Measurements from ENCODE around the gene AGRN.
"Not testable (repeated sequence)": the region's sequence is repeated elsewhere in the genome, so short reads cannot be mapped to it uniquely, and the experiment has no call there.

Gene AGRN

GRCh38 chr1:1020000-1020404 lies at the start of gene AGRN:
Gene AGRN, plus strand, starts transcription at chr1:1020120. Its CDS starts 53 bp downstream, at chr1:1020173.
- FAIRE-seq = no peak

- no peak for FAIRE-seq
Observed at GRCh38 chr1:970242-970972, 49.5 kb upstream of the AGRN start.

- no peak for FAIRE-seq
Observed at GRCh38 chr1:970973-971730, 48.8 kb upstream of the AGRN start.

- no peak for FAIRE-seq
Observed at GRCh38 chr1:971751-972506, 48.0 kb upstream of the AGRN start.

GRCh38 chr1:972726-973458 lies 47.0 kb upstream of the AGRN start:
- no peak for FAIRE-seq

- no peak for FAIRE-seq
Observed at GRCh38 chr1:973459-974292, 46.2 kb upstream of the AGRN start.

GRCh38 chr1:974293-974640 lies 45.7 kb upstream of the AGRN start:
- no peak for FAIRE-seq

GRCh38 chr1:974687-975328 lies 45.1 kb upstream of the AGRN start:
- FAIRE-seq = no peak

GRCh38 chr1:975365-975764 lies 44.6 kb upstream of the AGRN start:
- FAIRE-seq = no peak

GRCh38 chr1:975896-976683 lies 43.8 kb upstream of the AGRN start:
- no peak for FAIRE-seq

- FAIRE-seq = not testable (repeated sequence)
Observed at GRCh38 chr1:976791-977190, 43.1 kb upstream of the AGRN start.

GRCh38 chr1:978069-978834 lies 41.7 kb upstream of the AGRN start:
- no peak for FAIRE-seq

GRCh38 chr1:978835-979743 lies 40.8 kb upstream of the AGRN start:
- FAIRE-seq = no peak

- no peak for FAIRE-seq
Observed at GRCh38 chr1:979744-980072, 40.2 kb upstream of the AGRN start.

- FAIRE-seq = no peak
Observed at GRCh38 chr1:980137-980571, 39.8 kb upstream of the AGRN start.

GRCh38 chr1:980602-981395 lies 39.1 kb upstream of the AGRN start:
- no peak for FAIRE-seq

GRCh38 chr1:981491-981954 lies 38.4 kb upstream of the AGRN start:
- no peak for FAIRE-seq

Measured in colon (tissue), 2 donors.